Transverse colon (tissue), 4 donors: ENCODE measurements around the gene GAS2. TPM values are rescaled to one million over a fixed set of nuclear protein-coding genes. Genes with fewer than 3 reads are reported as not detected.

Experiments
- DNase-seq: peaks from one replicate; pipeline ENCODE4 v3.0.0-alpha.2; 2019
- H3K27ac ChIP-seq, 4 donors: fragments of 200-600 bp; sonication (generic); 2 replicates each; pipeline ENCODE4 v1.5.1; 2016 to 2018; ENCODE audit warnings: inconsistent platforms in 4 of 4
- H3K27me3 ChIP-seq: fragments of 200-600 bp; sonication (generic); 2 replicates; pipeline ENCODE4 v1.5.1; 2017; ENCODE audit warnings: inconsistent platforms
- H3K36me3 ChIP-seq, 4 donors: fragments of 200-600 bp; sonication (generic); 2 replicates each; pipeline ENCODE4 v1.5.1; 2017 to 2019; ENCODE audit warnings: inconsistent platforms in 4 of 4
- H3K4me1 ChIP-seq, 4 donors: fragments of 200-600 bp; sonication (generic); 2 replicates each; pipeline ENCODE4 v1.5.1; 2017 to 2020; ENCODE audit warnings: inconsistent platforms in 4 of 4
- H3K4me3 ChIP-seq, 4 donors: fragments of 200-600 bp; sonication (generic); 1 replicate in 1 of 4; 2 replicates in 3 of 4; pipeline versions ENCODE4 v1.5.1 to v1.6.1; 2017 to 2019; ENCODE audit warnings: inconsistent platforms in 4 of 4
- H3K9me3 ChIP-seq, 2 donors: fragments of 200-600 bp; sonication (generic); 2 replicates each; pipeline ENCODE4 v1.5.1; 2017 to 2019; ENCODE audit warnings: inconsistent platforms in 2 of 2
- CTCF ChIP-seq, 5 experiments: fragments of 200-600 bp in 3 of 5; fragments of 450-650 bp in 2 of 5; sonication (generic) in 3 of 5; IDR thresholded peaks; 1 replicate in 2 of 5; 2 replicates in 3 of 5; pipeline ENCODE4 v1.5.1; 2016 to 2017; ENCODE audit warnings: antibody characterized with exemption in 5 of 5, inconsistent platforms in 3 of 5, mild to moderate bottlenecking in 2 of 5, moderate library complexity in 1 of 5
- EP300 ChIP-seq: sonication (generic); formaldehyde crosslinking; IDR thresholded peaks from one replicate; pipeline ENCODE4 v1.6.1; 2017; ENCODE audit warnings: antibody characterized with exemption, low read depth
- POLR2A ChIP-seq: fragments of 450-650 bp; IDR thresholded peaks from one replicate; pipeline ENCODE4 v1.6.1; 2016; ENCODE audit warnings: antibody characterized with exemption, mild to moderate bottlenecking, moderate library complexity
- POLR2AphosphoS5 ChIP-seq, 3 donors: sonication (generic); formaldehyde crosslinking; IDR thresholded peaks; one replicate each; pipeline ENCODE4 v1.6.1; 2016; ENCODE audit warnings: antibody characterized with exemption in 3 of 3
- WGBS, 2 donors: methylation state at CpG; one replicate each; pipeline ENCODE4 v1.1.5; 2018; ENCODE audit warnings: low coverage in 1 of 2; 5-methylcytosine and 5-hydroxymethylcytosine counted together
- in situ Hi-C, 4 donors: fragments of 200-750 bp; cut with MboI; loops; one replicate each; pipeline versions ENCODE4 v1.15.0 to v1.15.1; 2017; ENCODE audit warnings: low sequenced_read_pairs in 3 of 4, low pct_ligation_motif_present in 1 of 4, low pct_unique_long_range_greater_than_20kb in 1 of 4
- intact Hi-C: fragments of 100-400 bp; cut with DNase I; formaldehyde crosslinking; loops from one replicate; pipeline ENCODE4 v1.15.1; 2023; ENCODE audit warnings: low total_unique reads
- total RNA-seq, 4 donors: library from RNA; depleted of rRNA; stranded (reverse); fragments of >200 nt; gene quantifications; one replicate each; pipeline ENCODE4 v1.1.0, GENCODE V29; 2016

The GAS2 gene
- total RNA-seq, 4 donors from 2014 or later, result 2.2 to 8.3 (median 4.2) TPM; not detected in 1

DNA sequence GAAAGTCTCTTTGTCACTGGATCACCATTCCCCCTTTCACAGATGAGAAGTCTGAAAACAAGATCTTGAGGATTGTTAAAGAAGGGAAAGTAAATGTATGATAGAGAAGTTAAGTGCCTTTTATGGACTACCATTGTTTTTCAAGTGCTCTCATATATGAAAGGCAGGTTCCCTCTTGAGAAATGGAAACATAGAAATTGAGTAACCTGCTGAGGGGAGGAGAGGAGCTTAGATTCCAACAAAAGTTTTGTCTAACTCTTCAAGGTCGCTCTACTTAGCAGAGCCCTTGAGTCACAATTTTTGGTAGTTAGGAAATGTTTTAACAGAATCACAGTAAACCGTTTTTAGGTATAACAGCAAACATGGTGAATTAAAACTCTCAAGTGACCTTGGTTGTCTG lies 83.1 kb downstream of the GAS2 start:
- WGBS, 2 donors, result 45 to 83% methylated on average over 2 of the region's 2 CpGs
- H3K27ac ChIP-seq, result no peak overlapping the region
- no peaks in the 10 kb centered on the region for H3K4me1 ChIP-seq
- in situ Hi-C loops (no loop called here), intact Hi-C loops (no loop called here)
- TF ChIP-seq EP300 (no peak), POLR2AphosphoS5 (IDR thresholded peaks at IDR 0.05) (no peak), POLR2A (no peak), CTCF (IDR thresholded peaks at IDR 0.05) (no peak)
- no peak overlapping the region for H3K4me3 ChIP-seq
- DNase-seq, result no peak
- no peaks in the 10 kb centered on the region for H3K36me3 ChIP-seq
- no peaks in the 10 kb centered on the region for H3K27me3 ChIP-seq
- H3K9me3 ChIP-seq, result no peaks in the 10 kb centered on the region

DNA sequence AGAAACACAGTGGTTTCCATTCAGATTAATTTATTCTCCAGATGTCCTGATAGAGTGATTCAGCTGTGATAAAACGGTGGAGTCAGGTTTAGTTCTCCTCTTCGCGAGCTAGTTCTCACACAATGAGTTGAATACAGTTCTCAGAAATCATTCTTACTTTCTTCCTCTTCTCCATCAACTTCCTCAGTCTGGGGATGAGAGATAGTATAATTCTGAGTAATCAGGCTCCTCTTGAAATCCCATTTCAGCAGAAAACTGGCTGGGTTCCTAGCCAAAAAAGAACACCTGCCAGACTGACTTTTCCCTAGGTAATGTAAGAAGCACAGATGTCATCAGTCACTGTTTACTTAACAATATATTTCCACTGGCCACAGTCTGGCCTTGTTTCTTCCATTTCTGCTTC lies 86.5 kb downstream of the GAS2 start:
- Histone ChIP-seq H3K27me3 (no peaks in the 10 kb centered on the region), H3K4me1 (no peaks in the 10 kb centered on the region), H3K9me3 (no peaks in the 10 kb centered on the region), H3K27ac (no peak overlapping the region), H3K36me3 (no peaks in the 10 kb centered on the region), H3K4me3 (no peak overlapping the region)
- 57 to 86% methylated on average over 3 of the region's 3 CpGs for WGBS, 2 donors
- no peak for TF ChIP-seq CTCF (IDR thresholded peaks at IDR 0.05)
- no peak for TF ChIP-seq POLR2A
- no peak for TF ChIP-seq POLR2AphosphoS5 (IDR thresholded peaks at IDR 0.05)
- no peak for TF ChIP-seq EP300
- no peak for DNase-seq
- in situ Hi-C loops (no loop called here), intact Hi-C loops (no loop called here)

GRCh38 chr11:22753416-22753815 lies 87.0 kb downstream of the GAS2 start:
- 36 to 63% methylated on average over 1 of the region's 1 CpG for WGBS, 2 donors
- no peak for TF ChIP-seq EP300
- TF ChIP-seq POLR2A, result no peak
- no peak for TF ChIP-seq CTCF (IDR thresholded peaks at IDR 0.05)
- TF ChIP-seq POLR2AphosphoS5 (IDR thresholded peaks at IDR 0.05), result no peak

DNA sequence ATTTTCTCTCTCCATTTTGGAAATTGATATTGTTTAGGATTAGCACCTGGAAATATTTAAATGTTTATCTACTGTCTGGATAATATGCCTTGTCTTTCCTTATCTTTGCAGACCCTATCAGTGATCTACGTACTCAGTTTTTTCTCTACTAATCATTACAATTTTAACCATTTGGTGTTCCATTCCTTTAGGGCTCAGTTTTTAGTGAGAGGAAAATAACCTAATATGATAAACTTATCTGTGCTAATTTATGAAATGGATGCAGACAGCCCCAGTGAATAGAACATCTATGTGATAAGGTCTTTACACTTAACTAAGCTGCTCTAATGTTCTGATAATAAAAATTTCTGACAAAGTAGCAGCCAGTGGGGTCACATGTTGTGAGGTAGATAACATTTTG lies 94.7 kb downstream of the GAS2 start:
- intact Hi-C loops, result no loop called here
- no peak overlapping the region for H3K27ac ChIP-seq
- H3K4me1 ChIP-seq, result no peaks in the 10 kb centered on the region
- H3K36me3 ChIP-seq, result no peaks in the 10 kb centered on the region
- no peak for DNase-seq
- no peaks in the 10 kb centered on the region for H3K9me3 ChIP-seq
- no peak overlapping the region for H3K4me3 ChIP-seq
- in situ Hi-C loops, result no loop called here
- 64 to 79% methylated on average over 1 of the region's 1 CpG for WGBS, 2 donors
- TF ChIP-seq POLR2A (no peak), POLR2AphosphoS5 (IDR thresholded peaks at IDR 0.05) (no peak), CTCF (IDR thresholded peaks at IDR 0.05) (no peak), EP300 (no peak)
- no peaks in the 10 kb centered on the region for H3K27me3 ChIP-seq

More at GRCh38 chr11:22753416-22753815, 87.0 kb downstream of the GAS2 start:
- Histone ChIP-seq H3K27me3 (no peaks in the 10 kb centered on the region), H3K36me3 (no peaks in the 10 kb centered on the region), H3K9me3 (no peaks in the 10 kb centered on the region), H3K27ac (no peak overlapping the region), H3K4me1 (no peaks in the 10 kb centered on the region), H3K4me3 (no peak overlapping the region)
- intact Hi-C loops, result no loop called here
- in situ Hi-C loops, result no loop called here
- no peak for DNase-seq
